ENCODE results near the gene NRL. TPM values are rescaled to one million over a fixed set of nuclear protein-coding genes. Genes with fewer than 3 reads are reported as not detected.

Gene NRL
- total RNA-seq, 1 donor from 2014 or later = 1.8 TPM

DNA sequence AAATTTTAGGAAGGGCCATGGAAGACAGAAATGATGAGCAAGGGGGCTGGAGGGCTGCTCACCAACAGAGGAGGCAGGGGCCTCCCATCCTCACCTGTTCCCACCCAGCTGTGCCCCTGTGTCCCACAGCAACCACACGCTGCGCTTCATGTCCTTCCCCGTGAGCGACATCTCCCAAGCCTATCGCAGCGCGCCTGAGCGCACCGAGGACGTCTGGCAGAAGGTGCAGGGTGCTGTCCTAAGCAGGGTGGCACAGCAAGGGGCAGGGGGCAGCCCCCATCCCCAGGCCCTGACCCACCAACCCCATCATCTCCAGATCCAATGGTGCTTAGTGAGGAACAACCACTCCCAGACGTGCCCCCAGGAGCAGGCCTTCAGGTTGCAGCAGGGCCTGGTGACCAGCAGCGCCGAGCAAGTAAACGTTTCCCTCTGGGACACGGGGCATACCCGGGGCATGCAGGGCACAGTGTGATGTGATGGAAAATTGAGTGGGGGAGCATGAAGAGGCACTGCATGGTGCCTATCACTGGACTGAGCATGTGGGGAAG lies 54.8 kb downstream of the NRL start:
- no peaks in the 10 kb centered on the region for H3K36me3 Mint-ChIP-seq
- no peaks in the 10 kb centered on the region for H3K9me3 Mint-ChIP-seq
- H3K27me3 Mint-ChIP-seq = peaks cover 3% of the 10 kb centered on the region
- no peak overlapping the region for H3K27ac Mint-ChIP-seq
- no peak for DNase-seq (ENCODE audit: extremely low spot score, unreplicated experiment)
- no peak overlapping the region for H3K4me3 Mint-ChIP-seq
- TF ChIP-seq CTCF (conservative IDR thresholded peaks at IDR 0.05) = no peak
- H3K4me1 Mint-ChIP-seq (ENCODE audit: unreplicated experiment) = peaks cover 4% of the 10 kb centered on the region

GRCh38 chr14:24058951-24059475 lies 55.7 kb downstream of the NRL start:
- H3K27me3 Mint-ChIP-seq = peaks cover 6% of the 10 kb centered on the region

DNA sequence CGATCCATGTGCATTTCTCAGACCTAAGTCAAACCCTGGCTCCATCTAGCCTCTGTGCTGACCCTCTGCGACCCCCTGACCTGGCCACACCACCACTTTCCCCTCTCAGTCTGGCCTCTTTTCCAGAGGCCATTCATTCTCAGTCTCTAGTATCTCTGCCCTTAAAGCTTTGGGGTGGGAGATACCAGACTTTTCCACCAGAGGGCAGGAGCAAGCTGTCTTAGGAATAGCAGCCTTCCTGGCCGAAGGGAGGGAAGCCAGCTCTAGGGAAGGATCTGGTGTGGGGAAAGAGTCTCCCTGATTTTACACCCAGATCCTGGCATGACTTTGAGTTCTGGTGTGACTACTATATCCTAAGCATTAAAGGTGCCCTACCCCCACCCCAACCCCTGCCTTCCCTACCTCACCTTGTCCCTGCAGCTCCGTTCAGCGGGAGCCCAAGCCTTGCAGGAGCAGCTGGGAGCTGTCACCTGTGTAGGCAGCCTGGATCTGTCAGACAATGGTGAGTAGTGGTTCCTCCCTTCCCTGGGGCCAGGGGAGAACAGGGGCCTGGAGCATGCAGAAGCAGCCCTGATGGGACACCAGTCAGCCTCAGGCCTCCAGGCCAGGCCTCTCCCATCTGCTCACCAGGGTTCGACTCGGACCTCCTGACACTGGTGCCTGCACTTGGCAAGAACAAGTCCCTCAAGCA lies 56.3 kb downstream of the NRL start:
- peak overlapping the region; percentile 52 for H3K4me3 Mint-ChIP-seq
- TF ChIP-seq CTCF (conservative IDR thresholded peaks at IDR 0.05) = peak; percentile 76
- H3K36me3 Mint-ChIP-seq = no peaks in the 10 kb centered on the region
- H3K9me3 Mint-ChIP-seq = no peaks in the 10 kb centered on the region
- peaks cover 4% of the 10 kb centered on the region for H3K4me1 Mint-ChIP-seq (ENCODE audit: unreplicated experiment)
- DNase-seq (ENCODE audit: extremely low spot score, unreplicated experiment) = no peak
- H3K27ac Mint-ChIP-seq = no peak overlapping the region
- H3K27me3 Mint-ChIP-seq = peaks cover 10% of the 10 kb centered on the region

More at GRCh38 chr14:24058951-24059475, 55.7 kb downstream of the NRL start:
- no peak for TF ChIP-seq CTCF (conservative IDR thresholded peaks at IDR 0.05)
- Mint-ChIP-seq H3K36me3 (no peaks in the 10 kb centered on the region), H3K4me3 (no peak overlapping the region), H3K27ac (no peak overlapping the region), H3K9me3 (no peaks in the 10 kb centered on the region), H3K4me1 (ENCODE audit: unreplicated experiment) (peaks cover 4% of the 10 kb centered on the region)
- DNase-seq (ENCODE audit: extremely low spot score, unreplicated experiment) = no peak

DNA sequence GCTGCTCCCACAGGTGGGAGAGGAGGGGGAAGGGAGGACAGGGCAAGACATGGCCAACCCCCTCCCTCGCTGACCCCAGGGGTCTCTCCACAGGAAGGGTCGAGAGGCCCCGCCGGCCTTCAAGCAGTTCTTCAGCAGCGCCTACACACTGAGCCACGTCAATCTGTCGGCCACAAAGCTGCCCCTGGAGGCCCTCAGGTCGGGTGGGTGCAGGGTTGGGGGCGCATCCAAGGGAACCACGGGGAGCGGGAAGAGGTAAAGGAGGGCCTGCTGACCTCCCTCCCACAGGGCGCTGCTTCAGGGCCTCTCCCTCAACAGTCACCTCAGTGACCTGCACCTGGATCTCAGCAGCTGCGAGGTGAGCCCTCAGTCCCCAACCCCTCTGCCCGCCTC lies 56.9 kb downstream of the NRL start:
- Mint-ChIP-seq H3K4me3 (no peak overlapping the region), H3K9me3 (no peaks in the 10 kb centered on the region), H3K27ac (no peak overlapping the region), H3K36me3 (no peaks in the 10 kb centered on the region), H3K27me3 (peaks cover 16% of the 10 kb centered on the region), H3K4me1 (ENCODE audit: unreplicated experiment) (peaks cover 8% of the 10 kb centered on the region)
- DNase-seq (ENCODE audit: extremely low spot score, unreplicated experiment) = no peak
- TF ChIP-seq CTCF (conservative IDR thresholded peaks at IDR 0.05) = no peak

- no peak for TF ChIP-seq CTCF (conservative IDR thresholded peaks at IDR 0.05)
- H3K9me3 Mint-ChIP-seq = no peaks in the 10 kb centered on the region
- H3K4me1 Mint-ChIP-seq (ENCODE audit: unreplicated experiment) = peaks cover 12% of the 10 kb centered on the region
- H3K27ac Mint-ChIP-seq = no peak overlapping the region
- no peaks in the 10 kb centered on the region for H3K36me3 Mint-ChIP-seq
- H3K4me3 Mint-ChIP-seq = no peak overlapping the region
- no peak for DNase-seq (ENCODE audit: extremely low spot score, unreplicated experiment)
- peaks cover 19% of the 10 kb centered on the region for H3K27me3 Mint-ChIP-seq
Observed at GRCh38 chr14:24057271-24057670, 57.5 kb downstream of the NRL start.
